NOMO-1 treated with DMSO at 0.1 percent for 48 hours (cell line): ENCODE results near the gene ZNF486.
"Not testable (repeated sequence)": the region's sequence is repeated elsewhere in the genome, so short reads cannot be mapped to it uniquely, and the experiment has no call there.

Experiments
- DNase-seq: peaks from one replicate; lab custom pipeline; 2025; ENCODE audit not compliant: unreplicated experiment; lab: John Stamatoyannopoulos, UW

ZNF486 gene

GRCh38 chr19:20167020-20167644, at the start of gene ZNF486:
ZNF486 (plus strand) TSS chr19:20167214; CDS start chr19:20167331, 117 bp downstream.
- DNase-seq = no peak

GRCh38 chr19:20118064-20118839, 48.8 kb upstream of the ZNF486 start:
- not testable (repeated sequence) for DNase-seq

GRCh38 chr19:20124879-20125278, 42.1 kb upstream of the ZNF486 start:
- DNase-seq = no peak

- DNase-seq = not testable (repeated sequence)
Measured at GRCh38 chr19:20132933-20133332, 34.1 kb upstream of the ZNF486 start.

- not testable (repeated sequence) for DNase-seq
Measured at GRCh38 chr19:20137714-20138113, 29.3 kb upstream of the ZNF486 start.

- DNase-seq = no peak
Measured at GRCh38 chr19:20151617-20152145, 15.3 kb upstream of the ZNF486 start.

- DNase-seq = not testable (repeated sequence)
Measured at GRCh38 chr19:20152506-20152905, 14.5 kb upstream of the ZNF486 start.

GRCh38 chr19:20153281-20153680, 13.7 kb upstream of the ZNF486 start:
- no peak for DNase-seq

- no peak for DNase-seq
Measured at GRCh38 chr19:20154636-20155035, 12.4 kb upstream of the ZNF486 start.

- DNase-seq = no peak
Measured at GRCh38 chr19:20162821-20163220, 4.2 kb upstream of the ZNF486 start.

- no peak for DNase-seq
Measured at GRCh38 chr19:20164456-20164855, 2.6 kb upstream of the ZNF486 start.

GRCh38 chr19:20165971-20166592, 932 bp upstream of the ZNF486 start:
- no peak for DNase-seq

- DNase-seq = no peak
Measured at GRCh38 chr19:20167651-20168122, 673 bp downstream of the ZNF486 start.

- no peak for DNase-seq
Measured at GRCh38 chr19:20171285-20171684, 4.3 kb downstream of the ZNF486 start.

GRCh38 chr19:20175848-20176247, 8.8 kb downstream of the ZNF486 start:
- not testable (repeated sequence) for DNase-seq

GRCh38 chr19:20179956-20180355, 12.9 kb downstream of the ZNF486 start:
- not testable (repeated sequence) for DNase-seq

GRCh38 chr19:20182222-20182785, 15.3 kb downstream of the ZNF486 start:
- DNase-seq = no peak

- no peak for DNase-seq
Measured at GRCh38 chr19:20186174-20186573, 19.2 kb downstream of the ZNF486 start.

- DNase-seq = no peak
Measured at GRCh38 chr19:20197747-20198146, 30.7 kb downstream of the ZNF486 start.

GRCh38 chr19:20209051-20209450, 42.0 kb downstream of the ZNF486 start:
- no peak for DNase-seq

GRCh38 chr19:20214366-20214765, 47.4 kb downstream of the ZNF486 start:
- not testable (repeated sequence) for DNase-seq
